GM18951 (cell line): ENCODE measurements around the gene GAPDH.
"Not testable (repeated sequence)": the region's sequence is repeated elsewhere in the genome, so short reads cannot be mapped to it uniquely, and the experiment has no call there.

ENCODE experiments used
- POLR2A ChIP-seq: IDR thresholded peaks from 4 replicates; pipeline ENCODE4 v1.6.1; 2011; ENCODE audit warnings: mild to moderate bottlenecking; ENCODE audit not compliant: insufficient read length, insufficient read depth; ENCODE audit errors: extremely low read depth
- in situ Hi-C: fragments of 300-500 bp; cut with MboI; formaldehyde crosslinking; loops from one replicate; pipeline ENCODE4 v1.12.0; 2022; ENCODE audit warnings: low sequenced_read_pairs, mixed read lengths, inconsistent platforms; ENCODE audit not compliant: unreplicated experiment

The GAPDH gene

DNA sequence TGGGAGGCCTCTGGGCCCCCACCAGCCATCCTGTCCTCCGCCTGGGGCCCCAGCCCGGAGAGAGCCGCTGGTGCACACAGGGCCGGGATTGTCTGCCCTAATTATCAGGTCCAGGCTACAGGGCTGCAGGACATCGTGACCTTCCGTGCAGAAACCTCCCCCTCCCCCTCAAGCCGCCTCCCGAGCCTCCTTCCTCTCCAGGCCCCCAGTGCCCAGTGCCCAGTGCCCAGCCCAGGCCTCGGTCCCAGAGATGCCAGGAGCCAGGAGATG, 729 bp upstream of the GAPDH start:
- TF ChIP-seq POLR2A = no peak
- in situ Hi-C loops = no loop called here

DNA sequence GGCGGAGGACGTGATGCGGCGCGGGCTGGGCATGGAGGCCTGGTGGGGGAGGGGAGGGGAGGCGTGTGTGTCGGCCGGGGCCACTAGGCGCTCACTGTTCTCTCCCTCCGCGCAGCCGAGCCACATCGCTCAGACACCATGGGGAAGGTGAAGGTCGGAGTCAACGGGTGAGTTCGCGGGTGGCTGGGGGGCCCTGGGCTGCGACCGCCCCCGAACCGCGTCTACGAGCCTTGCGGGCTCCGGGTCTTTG, 303 bp downstream of the GAPDH start:
- TF ChIP-seq POLR2A = no peak
- in situ Hi-C loops = no loop called here

DNA sequence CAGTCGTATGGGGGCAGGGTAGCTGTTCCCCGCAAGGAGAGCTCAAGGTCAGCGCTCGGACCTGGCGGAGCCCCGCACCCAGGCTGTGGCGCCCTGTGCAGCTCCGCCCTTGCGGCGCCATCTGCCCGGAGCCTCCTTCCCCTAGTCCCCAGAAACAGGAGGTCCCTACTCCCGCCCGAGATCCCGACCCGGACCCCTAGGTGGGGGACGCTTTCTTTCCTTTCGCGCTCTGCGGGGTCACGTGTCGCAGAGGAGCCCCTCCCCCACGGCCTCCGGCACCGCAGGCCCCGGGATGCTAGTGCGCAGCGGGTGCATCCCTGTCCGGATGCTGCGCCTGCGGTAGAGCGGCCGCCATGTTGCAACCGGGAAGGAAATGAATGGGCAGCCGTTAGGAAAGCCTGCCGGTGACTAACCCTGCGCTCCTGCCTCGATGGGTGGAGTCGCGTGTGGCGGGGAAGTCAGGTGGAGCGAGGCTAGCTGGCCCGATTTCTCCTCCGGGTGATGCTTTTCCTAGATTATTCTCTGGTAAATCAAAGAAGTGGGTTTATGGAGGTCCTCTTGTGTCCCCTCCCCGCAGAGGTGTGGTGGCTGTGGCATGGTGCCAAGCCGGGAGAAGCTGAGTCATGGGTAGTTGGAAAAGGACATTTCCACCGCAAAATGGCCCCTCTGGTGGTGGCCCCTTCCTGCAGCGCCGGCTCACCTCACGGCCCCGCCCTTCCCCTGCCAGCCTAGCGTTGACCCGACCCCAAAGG, 804 bp downstream of the GAPDH start:
- TF ChIP-seq POLR2A = no peak
- in situ Hi-C loops = no loop called here

DNA sequence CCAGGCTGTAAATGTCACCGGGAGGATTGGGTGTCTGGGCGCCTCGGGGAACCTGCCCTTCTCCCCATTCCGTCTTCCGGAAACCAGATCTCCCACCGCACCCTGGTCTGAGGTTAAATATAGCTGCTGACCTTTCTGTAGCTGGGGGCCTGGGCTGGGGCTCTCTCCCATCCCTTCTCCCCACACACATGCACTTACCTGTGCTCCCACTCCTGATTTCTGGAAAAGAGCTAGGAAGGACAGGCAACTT, 1.3 kb downstream of the GAPDH start:
- TF ChIP-seq POLR2A = no peak
- in situ Hi-C loops = no loop called here

DNA sequence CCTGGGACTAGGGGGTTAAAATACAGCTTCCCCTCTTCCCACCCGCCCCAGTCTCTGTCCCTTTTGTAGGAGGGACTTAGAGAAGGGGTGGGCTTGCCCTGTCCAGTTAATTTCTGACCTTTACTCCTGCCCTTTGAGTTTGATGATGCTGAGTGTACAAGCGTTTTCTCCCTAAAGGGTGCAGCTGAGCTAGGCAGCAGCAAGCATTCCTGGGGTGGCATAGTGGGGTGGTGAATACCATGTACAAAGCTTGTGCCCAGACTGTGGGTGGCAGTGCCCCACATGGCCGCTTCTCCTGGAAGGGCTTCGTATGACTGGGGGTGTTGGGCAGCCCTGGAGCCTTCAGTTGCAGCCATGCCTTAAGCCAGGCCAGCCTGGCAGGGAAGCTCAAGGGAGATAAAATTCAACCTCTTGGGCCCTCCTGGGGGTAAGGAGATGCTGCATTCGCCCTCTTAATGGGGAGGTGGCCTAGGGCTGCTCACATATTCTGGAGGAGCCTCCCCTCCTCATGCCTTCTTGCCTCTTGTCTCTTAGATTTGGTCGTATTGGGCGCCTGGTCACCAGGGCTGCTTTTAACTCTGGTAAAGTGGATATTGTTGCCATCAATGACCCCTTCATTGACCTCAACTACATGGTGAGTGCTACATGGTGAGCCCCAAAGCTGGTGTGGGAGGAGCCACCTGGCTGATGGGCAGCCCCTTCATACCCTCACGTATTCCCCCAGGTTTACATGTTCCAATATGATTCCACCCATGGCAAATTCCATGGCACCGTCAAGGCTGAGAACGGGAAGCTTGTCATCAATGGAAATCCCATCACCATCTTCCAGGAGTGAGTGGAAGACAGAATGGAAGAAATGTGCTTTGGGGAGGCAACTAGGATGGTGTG, 1.9 kb downstream of the GAPDH start:
- in situ Hi-C loops = no loop called here
- TF ChIP-seq POLR2A = peak; percentile 35

DNA sequence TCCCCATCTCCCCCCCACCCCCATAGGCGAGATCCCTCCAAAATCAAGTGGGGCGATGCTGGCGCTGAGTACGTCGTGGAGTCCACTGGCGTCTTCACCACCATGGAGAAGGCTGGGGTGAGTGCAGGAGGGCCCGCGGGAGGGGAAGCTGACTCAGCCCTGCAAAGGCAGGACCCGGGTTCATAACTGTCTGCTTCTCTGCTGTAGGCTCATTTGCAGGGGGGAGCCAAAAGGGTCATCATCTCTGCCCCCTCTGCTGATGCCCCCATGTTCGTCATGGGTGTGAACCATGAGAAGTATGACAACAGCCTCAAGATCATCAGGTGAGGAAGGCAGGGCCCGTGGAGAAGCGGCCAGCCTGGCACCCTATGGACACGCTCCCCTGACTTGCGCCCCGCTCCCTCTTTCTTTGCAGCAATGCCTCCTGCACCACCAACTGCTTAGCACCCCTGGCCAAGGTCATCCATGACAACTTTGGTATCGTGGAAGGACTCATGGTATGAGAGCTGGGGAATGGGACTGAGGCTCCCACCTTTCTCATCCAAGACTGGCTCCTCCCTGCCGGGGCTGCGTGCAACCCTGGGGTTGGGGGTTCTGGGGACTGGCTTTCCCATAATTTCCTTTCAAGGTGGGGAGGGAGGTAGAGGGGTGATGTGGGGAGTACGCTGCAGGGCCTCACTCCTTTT, 2.7 kb downstream of the GAPDH start:
- peak; percentile 1 for TF ChIP-seq POLR2A
- in situ Hi-C loops = no loop called here

DNA sequence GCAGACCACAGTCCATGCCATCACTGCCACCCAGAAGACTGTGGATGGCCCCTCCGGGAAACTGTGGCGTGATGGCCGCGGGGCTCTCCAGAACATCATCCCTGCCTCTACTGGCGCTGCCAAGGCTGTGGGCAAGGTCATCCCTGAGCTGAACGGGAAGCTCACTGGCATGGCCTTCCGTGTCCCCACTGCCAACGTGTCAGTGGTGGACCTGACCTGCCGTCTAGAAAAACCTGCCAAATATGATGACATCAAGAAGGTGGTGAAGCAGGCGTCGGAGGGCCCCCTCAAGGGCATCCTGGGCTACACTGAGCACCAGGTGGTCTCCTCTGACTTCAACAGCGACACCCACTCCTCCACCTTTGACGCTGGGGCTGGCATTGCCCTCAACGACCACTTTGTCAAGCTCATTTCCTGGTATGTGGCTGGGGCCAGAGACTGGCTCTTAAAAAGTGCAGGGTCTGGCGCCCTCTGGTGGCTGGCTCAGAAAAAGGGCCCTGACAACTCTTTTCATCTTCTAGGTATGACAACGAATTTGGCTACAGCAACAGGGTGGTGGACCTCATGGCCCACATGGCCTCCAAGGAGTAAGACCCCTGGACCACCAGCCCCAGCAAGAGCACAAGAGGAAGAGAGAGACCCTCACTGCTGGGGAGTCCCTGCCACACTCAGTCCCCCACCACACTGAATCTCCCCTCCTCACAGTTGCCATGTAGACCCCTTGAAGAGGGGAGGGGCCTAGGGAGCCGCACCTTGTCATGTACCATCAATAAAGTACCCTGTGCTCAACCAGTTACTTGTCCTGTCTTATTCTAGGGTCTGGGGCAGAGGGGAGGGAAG, 3.5 kb downstream of the GAPDH start:
- in situ Hi-C loops = not testable (repeated sequence)
- peak; percentile 4 for TF ChIP-seq POLR2A

DNA sequence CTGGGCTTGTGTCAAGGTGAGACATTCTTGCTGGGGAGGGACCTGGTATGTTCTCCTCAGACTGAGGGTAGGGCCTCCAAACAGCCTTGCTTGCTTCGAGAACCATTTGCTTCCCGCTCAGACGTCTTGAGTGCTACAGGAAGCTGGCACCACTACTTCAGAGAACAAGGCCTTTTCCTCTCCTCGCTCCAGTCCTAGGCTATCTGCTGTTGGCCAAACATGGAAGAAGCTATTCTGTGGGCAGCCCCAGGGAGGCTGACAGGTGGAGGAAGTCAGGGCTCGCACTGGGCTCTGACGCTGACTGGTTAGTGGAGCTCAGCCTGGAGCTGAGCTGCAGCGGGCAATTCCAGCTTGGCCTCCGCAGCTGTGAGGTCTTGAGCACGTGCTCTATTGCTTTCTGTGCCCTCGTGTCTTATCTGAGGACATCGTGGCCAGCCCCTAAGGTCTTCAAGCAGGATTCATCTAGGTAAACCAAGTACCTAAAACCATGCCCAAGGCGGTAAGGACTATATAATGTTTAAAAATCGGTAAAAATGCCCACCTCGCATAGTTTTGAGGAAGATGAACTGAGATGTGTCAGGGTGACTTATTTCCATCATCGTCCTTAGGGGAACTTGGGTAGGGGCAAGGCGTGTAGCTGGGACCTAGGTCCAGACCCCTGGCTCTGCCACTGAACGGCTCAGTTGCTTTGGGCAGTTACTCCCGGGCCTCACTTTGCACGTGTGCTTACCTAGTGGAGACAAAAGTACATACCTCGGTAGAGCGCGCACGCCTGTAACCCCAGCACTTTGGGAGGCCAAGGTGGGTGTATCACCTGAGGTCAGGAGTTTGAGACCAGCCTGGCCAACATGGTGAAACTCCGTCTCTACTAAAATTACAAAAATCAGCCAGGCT, 4.3 kb downstream of the GAPDH start:
- in situ Hi-C loops = no loop called here
- peak; percentile 49 for TF ChIP-seq POLR2A

DNA sequence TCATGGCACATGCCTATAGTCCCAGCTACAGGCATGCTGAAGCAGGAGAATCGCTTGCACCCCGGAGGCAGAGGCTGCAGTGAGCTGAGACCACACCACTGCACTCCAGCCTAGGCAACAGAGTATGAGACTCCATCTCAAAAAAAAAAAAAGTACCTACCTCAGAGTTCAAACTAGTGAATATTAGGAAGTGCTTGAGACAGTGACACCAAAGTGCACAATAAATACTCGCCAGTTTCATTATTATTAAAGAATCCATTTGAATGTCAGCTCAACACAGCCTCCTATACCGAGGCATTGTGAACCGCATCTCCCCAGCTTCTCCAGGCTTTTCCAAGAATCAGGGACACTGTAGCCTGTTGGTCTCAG, 5.0 kb downstream of the GAPDH start:
- in situ Hi-C loops = no loop called here
- TF ChIP-seq POLR2A = peak; percentile 13

DNA sequence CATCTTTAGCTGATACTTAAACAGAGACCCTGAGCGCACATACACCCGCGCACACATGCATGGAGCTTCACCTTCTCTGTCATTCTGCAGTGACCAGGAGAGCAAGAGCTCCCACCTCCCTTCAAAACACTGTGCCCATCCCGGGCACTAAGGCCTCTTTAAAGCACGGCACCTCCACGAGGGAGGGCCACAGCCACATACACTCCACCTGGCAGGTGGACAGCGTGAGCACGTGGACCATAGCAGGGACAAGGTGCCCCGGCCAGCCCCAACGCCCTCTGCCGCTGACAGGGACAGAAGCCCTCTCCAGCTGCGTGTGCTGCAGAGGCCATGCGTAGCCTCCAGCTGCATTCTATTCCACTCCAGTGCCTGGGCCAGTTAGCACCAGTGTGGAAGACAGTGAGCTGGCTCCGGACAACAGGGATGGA, 5.4 kb downstream of the GAPDH start:
- TF ChIP-seq POLR2A = peak; percentile 7
- in situ Hi-C loops = no loop called here

DNA sequence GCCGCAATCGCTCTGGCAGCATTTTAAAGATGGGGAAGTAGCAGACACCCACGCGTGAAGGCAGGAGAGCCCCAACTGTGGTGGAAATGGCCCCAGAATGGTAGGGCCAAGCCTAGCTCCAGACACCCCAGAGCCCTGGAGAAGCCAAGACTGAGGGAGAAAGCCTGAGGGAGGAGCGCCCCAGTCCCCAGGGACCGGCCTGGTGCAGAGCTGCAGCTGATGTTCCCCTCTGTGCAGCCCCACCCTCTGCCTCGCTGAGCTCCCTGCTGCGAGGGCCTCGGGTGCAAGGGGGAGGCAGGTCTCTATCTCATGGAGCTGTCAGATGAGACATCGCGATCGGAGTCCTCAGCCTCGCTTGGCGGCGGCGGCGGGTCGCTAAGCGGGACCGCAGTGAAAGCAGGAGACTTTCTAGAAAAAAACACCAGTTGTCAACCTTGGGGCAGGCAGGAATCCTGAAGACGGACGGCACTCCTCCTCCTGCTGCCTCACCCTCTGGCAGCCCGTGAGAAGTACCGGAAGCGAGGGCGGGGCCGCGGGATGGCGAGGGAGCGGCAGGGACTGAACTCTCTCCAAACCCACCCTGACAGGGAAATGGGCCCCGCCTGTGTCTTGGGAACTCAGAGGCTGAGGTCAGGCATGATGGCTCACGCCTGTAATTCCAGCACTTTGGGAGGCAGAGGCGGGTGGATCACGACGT, 6.0 kb downstream of the GAPDH start:
- TF ChIP-seq POLR2A = peak; percentile 2
- in situ Hi-C loops = no loop called here
